GM21423 (cell line): Measurements from ENCODE around the gene NRP1.

Source experiments
- ATAC-seq: cut with Tn5 transposase; IDR thresholded peaks from one replicate; pipeline ENCODE4 v1.9.1; 2021; ENCODE audit warnings: mild to moderate bottlenecking, moderate library complexity; ENCODE audit not compliant: unreplicated experiment

Gene NRP1

GRCh38 chr10:33133557-33133956 is 200.9 kb downstream of the NRP1 start:
- ATAC-seq = no peak

GRCh38 chr10:33132626-33133025 is 201.8 kb downstream of the NRP1 start:
- ATAC-seq = no peak

GRCh38 chr10:33129996-33130386 is 204.5 kb downstream of the NRP1 start:
- no peak for ATAC-seq

GRCh38 chr10:33129141-33129995 is 205.1 kb downstream of the NRP1 start:
- ATAC-seq = no peak

- no peak for ATAC-seq
These were observed 206.8 kb downstream of the NRP1 start for GRCh38 chr10:33127622-33128021.
